Non-pigmented ciliary epithelial cell (primary cell): Measurements from ENCODE around the gene PPT1.

Experiments used
- DNase-seq: peaks from one replicate; pipeline ENCODE4 v3.0.0-alpha.2; 2010; ENCODE audit warnings: low read depth

The PPT1 gene

DNA sequence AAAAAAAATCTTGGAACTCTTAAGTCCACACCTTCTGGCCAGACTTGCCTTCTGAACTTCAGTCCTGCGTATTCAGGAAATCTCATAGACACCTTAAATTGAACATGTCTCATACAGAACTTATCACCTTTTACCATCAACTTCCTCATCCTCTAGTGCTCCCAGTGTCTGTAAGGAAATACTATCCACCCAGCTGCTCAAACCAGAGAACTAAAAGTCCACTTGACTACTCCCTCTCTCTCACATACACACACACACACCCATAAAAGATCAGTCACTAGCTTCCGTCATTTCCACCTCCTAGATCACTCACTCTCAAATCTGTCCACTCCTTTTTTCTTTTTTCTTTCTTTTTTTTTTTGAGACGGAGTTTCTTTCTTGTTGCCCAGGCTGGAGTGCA, 67.4 kb downstream of the PPT1 start:
- no peak for DNase-seq

DNA sequence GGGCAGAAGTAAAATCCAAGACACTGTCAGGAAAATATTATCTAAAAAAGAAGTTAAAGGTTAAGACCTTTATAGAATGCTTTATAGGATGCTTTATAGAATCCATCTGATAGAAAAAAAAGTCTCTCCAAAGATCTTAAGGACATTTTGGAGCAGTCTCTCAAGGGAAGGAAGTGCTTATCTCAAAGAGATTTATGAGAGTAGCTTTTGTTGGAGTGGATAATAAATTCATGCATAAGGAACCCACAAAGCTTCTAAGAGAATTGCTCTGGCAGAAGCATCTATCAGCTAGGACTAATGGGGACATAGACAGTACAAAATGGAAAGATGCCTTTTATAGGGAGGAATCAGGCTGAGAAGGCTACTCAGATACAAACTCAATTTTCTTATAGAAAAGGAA, 69.4 kb downstream of the PPT1 start:
- no peak for DNase-seq

DNA sequence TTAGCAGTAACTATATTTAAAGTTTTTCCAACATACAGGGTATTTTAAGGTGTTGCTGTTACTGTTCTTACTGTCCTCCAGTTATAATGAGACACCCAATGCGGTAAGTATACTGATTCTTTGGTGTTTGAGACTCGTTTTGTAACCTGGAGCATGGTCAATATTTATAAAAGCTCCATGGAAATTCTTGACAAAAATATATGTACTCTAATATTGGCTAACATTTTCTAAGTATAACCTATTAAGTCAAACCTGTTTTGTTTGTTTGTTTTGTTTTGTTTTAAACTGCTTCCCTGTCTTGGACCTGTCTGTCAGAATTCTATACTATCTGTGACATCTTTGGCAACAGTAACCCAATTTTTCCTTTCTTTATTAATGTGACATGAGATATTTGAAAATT, 72.4 kb downstream of the PPT1 start:
- DNase-seq: no peak

DNA sequence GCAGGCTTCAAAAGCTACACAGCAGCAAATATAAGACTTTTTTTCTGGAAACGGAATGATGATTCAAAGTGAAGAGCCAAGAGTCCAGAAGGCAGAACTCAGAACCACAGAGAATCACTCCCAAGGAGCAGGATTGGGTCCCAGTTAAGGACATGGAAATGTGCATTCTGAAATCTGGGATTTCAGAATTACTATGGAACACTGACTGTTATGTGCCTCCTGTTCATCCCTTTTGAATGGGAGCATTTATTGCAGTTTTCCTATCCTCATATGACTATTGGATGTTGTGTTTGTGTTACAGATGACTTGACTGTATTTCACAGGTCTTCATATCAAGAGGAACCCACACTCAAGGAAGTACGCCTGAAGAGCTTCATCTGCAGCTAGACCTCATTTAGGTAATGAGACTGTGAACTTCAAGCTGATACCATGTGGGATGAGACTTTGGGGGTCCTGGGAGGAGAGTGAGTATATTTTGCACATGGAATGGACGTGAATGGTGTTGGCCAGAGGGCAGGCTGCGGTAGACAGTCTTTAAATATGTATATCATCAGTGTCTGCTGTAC, 73.6 kb downstream of the PPT1 start:
- DNase-seq: no peak
